HG02852 (cell line): ENCODE results near the gene IGF1.

Experiments
- ATAC-seq: cut with Tn5 transposase; IDR thresholded peaks from one replicate; pipeline ENCODE4 v1.9.1; 2021; ENCODE audit warnings: mild to moderate bottlenecking, moderate library complexity; ENCODE audit not compliant: unreplicated experiment

IGF1 gene

DNA sequence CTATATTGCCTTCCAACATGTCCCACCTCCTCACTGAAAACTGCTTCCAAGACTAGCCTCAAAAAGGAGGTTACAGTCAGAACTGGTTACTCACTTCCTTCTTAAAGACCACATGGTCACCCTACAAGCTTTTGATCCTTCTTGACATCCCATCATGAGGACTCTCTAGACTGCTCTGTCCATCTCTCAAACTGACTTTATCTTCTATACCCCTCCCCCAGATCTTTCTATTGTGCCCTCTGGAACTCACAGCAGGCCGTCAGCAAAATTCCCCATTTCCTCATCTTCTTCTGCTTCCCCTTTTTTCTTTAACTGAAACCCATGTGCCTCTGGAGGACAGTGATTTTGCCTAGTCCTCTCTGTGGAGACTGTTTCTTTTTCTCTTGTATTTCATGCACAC, 18.1 kb upstream of the IGF1 start:
- no peak for ATAC-seq

DNA sequence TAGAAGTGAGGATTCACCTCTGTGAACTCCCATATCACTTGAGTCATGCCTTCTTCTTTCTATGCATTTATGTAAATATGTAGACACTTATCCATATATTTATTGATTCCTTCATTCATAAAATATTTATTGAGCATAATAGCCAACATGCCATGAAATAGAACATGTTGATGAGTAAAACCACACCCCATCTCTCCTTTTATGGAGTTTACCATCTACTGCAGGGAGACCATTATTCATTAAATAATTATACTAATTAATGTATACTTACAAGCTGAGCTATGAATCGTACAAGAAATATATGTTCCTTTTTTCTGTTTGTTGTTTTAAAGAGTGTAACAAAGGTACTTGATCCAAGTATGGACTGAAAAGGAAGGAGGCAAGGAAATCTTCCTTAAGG, 17.4 kb upstream of the IGF1 start:
- no peak for ATAC-seq

DNA sequence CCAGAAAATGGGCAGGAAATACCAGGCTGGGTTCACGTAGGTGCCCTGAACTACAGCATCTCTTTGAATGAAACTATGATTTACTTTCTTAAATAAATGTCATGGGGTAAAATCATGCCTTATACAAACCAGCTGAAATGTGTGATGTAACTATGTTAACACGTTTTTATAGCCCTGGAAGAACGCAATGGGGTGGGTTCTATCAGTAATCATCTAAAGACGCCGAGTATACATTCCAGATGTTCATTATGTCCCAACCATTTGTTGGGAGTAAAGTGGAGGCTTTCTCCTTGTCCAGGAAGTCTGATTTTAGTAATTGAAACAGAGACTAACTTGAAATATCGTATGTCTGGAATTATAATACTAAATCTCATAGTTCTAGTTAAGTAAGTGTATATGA, 16.2 kb upstream of the IGF1 start:
- no peak for ATAC-seq

DNA sequence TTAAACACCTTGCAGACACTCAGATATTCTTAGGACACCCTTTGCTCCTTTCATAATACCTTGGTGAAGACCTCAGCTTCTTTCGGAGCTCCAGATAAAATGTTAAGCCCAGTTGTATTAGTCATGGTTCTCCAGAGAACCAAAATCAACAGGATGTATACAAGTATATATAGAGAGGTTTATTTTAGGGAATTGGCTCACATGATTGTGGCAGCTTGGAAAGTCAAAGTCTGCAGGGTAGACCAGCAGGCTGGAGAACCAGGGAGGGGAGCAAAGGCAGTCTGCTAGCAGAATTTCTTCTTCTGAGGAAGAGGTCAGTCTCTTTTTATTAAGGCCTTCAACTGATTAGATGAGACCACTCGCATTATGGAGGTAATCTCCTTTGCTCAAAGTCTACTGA, 6.9 kb upstream of the IGF1 start:
- ATAC-seq = no peak

DNA sequence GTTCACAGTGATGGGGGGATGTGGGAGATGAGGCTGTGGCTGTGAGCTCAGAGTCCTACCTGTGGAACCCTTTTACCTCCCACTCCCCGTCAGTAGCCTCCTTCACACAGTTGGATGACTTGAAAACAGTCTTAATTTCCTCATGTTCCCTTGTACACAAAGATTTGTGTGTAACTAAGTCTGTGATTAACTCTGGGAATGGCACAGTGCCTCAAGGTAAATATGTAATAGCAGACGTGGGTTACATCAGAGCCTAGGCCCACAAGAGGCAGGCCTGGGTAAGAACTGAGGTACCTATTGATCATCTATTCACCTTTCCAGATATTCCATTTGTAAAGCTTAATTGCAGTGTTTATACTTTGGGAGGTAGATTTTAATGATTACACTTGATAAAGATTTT, 5.8 kb upstream of the IGF1 start:
- no peak for ATAC-seq

DNA sequence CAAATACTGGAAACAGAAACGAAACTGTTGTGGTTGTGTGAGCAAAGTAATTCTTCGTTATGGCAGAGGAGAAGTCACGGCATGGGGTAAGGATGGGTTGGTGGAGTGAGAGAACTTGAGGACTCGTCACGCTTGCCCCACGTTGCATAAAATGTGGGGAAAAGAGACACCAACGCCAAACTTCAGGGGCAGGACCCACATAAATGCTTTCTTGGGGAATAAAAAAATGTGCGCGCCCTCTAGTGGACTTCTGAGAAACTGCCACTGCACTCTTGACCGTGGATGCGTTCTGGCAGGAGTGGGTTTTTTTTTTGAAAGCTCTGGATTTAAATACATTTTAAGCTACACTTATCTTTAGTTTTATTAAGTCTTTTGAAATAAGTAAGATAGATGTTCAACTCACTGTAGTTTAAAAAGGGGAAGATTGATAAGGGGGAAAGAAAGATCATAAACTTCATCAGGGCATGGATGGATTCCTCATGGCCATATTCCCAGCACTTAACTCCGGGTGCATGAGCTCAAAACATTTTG, 4.1 kb upstream of the IGF1 start:
- ATAC-seq = peak; percentile 67

DNA sequence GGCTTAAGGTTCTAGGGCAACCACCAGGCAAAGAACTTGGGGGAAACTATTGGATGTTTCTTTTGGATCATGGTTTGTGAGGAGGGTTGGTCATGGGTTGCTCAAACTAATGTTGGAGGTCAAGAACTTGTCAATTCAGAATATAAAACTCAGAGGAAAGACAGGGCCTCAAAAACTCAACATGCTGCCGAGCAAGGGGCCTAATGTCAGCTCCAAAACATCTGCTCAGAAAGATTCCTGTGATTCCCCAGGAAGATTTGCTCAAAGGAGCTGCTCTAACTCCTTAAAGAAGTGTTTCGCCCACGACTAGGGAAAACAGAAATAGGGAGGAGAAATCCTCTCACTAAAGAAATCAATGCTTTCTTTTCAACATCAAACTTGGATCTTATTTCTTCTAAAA, 3.7 kb upstream of the IGF1 start:
- ATAC-seq = no peak

DNA sequence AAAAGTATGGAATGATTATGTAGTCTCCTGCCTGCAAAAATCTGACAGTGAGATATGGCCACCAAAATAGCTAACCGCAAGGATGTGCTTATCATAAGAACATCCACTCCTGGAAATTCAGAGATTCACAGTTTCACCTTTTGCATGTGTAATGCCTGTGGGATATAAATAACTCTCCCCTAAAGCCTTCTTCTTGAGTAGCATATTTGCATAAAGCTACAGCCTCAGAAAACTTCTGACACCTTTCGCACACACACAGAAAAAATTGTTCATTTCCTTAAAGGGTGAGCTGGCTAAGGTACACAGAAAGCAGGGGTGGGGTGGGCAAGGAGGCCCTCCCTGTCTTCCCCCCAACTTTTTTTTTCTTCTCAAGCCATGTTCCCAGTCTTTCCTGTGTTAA, 3.1 kb upstream of the IGF1 start:
- ATAC-seq = peak; percentile 56

DNA sequence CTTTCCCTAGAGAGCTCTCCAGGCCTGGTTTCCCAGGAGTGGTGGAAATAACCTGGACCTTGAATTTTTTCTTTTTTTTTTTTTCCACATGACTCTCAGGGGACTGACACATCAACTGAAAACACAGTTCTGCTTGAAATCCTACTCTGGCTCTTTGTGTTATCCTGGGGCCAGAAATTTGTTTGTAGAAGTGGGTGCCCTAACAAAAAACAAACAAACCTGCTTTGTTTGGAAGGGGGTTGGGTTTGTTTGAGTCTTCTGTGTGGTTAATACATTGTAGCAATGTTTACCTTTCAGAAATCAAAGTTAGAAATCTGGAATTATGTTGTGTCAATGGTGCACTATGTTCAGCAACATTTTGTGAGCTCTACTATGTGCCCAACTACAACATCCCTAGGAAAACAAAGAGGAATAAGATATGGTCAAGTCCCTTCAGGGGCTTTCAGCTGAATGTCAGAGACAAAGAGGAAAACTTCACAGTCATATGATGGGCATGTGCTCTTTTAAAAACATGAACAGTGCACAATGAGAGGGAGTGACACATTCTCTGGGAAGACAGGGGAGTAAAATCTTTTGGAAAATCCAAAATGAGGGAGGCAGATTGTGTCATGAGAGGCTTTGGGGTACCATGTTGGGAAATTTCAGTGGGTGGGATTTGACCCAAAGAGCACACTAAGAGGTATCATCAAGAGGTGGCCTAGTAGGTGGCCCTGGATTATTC, 1.5 kb upstream of the IGF1 start:
- ATAC-seq = no peak

DNA sequence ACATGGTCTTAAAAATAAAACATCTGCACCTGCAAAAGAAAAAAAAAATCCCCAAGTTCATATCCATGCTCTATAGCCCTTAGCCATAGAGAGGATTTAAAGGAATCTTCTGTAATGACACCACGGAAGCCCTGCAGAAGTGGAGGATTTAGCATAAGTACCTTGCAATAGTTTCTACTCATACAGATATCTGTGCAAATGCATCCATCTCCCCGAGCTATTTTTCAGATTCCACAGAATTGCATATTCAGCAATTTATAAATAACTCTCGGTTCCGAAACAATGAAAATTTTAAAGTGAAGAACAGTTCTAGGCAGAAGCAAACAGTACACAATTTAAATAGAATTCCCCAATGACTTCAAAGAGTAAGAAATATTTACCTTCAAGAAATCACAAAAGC, 424 bp downstream of the IGF1 start:
- no peak for ATAC-seq

DNA sequence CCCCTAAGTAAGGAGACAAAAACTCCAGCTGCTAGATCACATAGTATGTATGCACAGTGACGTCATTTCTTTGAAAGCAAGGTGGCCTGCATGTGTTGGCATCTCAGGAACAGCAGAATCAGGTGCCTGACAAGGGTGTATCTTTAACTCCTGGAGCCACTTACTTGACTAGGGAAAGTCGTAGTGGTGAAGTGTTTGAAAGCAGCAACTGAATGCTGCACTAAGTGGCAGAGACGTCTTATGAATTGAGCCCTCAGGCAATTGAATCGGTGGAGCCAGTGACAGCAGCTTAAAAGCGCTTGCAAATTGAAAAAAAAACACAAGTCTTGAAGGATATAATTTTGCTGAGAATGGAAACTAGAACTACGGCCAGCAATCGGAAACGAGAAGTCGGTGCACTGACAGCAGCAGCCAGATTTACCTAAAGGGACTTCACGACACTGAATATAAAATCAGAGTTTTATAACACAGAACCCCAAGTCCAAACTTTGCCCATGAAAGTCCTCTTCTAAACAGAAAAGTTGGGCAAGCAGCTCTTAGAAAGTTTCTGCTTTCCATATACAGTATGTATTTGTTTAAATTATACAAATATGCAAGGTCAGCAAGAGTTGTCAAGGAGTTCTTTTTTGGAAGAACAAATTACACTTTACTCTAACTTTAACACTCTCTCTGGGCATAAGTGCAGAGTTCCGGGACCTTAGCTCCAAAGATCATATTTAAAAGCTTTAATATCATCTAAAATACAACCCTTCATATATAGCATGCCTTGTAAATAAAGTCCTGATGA, 1.1 kb downstream of the IGF1 start:
- ATAC-seq = peak; percentile 30

DNA sequence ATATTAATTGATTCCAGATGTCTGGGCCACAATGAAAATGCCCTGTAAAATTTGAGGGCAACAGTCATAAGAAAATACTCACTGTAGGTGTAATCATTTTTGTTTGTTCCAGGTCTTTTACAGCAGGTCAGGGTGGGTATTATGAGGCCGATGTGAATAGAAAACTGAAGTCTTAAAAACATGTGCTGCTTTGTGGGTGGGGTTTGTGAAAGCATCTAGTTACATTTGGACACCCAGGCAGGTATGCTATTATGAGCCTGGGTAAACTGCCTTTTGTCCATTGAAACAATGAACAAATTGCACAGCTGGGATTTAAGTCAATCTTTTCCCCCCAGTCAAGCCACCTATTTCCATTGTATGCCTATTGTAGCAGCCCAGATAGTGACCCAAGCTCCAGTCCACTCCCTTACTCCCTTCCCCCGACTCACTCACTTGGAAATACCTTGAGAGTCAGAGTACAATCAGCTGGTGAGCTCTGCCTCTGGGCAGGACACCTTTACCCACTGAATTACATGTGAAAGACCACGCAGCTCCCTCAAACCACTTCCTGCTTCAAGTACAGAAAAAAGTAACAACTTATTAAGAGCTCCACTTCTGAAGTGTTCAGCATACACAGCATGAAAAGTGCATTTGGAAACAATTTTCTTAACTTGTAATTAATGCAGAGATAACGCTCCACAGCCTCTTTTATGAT, 1.8 kb downstream of the IGF1 start:
- ATAC-seq = peak; percentile 56

DNA sequence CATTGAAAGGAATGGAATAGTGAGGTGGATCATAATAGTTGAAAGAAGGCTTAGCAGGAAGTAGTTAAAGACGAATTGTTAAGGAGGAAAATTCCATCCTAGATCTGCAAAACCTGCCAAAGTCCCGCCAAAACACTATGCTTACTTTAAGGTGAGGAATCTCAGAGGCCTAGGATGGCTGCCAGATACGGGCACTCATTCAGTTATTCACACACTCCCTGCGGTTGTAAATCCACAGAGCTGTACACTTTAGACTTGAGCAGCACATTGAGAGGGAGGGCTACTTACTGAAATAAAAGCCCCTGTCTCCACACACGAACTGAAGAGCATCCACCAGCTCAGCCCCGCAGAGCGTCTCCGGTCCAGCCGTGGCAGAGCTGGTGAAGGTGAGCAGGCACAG, 5.0 kb downstream of the IGF1 start:
- no peak for ATAC-seq

DNA sequence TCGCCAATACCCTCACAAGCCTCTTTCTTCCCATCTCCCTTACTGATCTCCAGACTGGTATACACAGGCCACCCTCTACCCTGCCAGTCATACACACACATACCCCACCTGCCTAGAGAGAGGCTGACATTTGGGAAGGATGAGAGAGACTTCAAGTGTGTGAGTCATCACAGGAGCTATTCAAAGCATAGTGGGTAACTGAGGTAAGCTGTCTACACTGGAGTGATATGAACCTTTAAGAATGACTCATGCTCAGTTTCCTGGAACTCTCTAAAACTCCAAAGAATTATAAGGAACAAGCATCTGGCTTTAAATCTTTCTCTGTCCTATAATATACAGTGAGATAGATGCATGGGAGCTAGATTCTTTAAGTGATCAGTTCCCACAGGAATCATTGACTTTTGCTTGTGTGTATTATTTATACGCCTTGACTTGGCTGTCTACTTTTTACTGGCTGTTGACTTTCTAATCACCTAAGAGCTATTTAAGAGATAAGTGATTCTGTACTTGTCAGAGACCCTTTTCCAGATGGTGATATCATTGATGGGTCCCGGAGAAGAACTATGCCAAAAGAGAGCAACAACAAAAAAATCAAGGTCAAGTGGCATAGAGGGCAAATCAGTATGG, 5.8 kb downstream of the IGF1 start:
- ATAC-seq = no peak

DNA sequence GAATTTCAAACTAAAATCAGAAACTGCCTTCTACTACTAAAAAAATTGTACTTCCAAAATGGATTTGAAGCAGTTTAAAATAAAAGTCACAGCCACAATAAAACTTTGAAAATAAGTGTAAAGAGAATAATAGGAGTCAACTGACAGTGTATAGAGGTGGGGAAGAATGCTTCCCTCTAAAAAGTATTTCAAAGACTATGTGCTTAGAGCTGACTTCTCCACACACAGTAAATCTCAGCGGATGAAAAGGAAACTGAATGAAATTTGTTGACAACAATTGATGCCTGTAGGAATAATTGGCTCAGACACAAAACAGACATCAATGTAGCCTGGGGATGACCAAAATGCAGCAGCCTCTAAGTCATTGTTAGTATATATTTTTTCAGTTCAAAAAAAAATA, 7.9 kb downstream of the IGF1 start:
- ATAC-seq = no peak

DNA sequence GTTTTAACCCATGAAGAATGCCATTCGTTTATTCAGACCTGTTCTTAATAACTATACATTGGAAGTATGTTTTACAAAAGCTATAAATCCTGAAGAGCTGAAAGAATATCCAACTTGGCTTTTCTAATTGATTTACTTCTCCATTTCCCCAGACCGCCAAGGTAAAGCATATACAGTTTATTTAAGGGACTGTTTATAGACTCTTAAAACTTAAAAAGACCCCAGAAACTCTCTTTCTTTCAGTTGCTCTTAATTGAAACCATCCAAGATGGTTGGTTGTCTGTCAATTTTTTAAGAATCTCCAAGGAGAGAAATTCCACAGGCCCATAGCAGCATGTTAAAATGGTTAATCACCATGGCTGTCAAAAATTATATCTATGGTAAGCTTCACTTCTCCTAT, 8.8 kb downstream of the IGF1 start:
- no peak for ATAC-seq

DNA sequence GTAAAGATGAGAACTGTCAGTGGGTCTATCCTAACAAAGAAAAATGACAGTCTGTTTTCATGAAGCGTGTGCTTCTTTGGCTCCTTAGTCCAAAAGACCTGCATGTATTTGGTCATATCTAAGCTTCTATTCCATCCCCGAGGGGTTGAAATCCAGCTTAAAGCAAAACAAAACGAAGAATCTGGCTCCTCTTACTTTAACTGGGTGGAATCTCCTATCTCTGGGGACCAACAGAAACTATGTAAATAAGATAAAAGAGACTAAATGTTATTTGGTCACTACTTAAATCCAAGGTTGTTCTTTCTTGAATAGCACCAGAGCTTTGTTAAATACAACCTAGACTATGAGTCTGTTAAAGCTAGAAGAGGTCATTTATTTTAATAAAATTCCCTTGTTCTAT, 9.4 kb downstream of the IGF1 start:
- ATAC-seq = no peak

DNA sequence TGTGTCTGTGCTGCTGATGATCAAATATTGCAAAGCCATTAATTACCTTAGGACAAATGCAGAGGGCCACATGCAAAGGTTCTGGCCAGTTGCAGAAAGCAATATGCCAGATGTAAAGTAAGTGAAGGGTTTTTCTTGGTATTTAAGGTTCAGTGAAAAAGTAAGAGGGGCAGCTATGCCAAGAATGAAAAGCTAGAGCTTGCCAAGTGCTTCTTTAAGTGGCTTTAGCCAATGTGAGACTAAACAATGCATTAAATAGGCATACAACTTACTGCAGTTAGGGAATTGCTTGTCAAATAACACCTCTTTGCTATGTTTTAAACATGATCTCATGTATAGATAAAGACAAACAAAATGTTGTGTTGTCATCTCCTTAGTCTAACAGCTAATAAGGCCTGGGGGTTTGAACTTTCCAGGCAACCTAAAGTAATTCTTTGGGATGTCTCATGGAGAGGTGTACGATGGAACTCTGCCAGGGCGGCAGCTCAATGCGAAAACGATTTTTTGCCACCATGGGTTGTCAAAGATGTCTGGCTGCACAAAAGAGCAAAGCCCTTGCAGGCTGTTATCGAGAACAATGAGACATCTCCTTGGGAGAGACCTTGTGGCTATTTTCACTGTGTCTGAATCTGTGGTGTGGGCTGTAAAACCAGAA, 12.0 kb downstream of the IGF1 start:
- ATAC-seq = no peak

DNA sequence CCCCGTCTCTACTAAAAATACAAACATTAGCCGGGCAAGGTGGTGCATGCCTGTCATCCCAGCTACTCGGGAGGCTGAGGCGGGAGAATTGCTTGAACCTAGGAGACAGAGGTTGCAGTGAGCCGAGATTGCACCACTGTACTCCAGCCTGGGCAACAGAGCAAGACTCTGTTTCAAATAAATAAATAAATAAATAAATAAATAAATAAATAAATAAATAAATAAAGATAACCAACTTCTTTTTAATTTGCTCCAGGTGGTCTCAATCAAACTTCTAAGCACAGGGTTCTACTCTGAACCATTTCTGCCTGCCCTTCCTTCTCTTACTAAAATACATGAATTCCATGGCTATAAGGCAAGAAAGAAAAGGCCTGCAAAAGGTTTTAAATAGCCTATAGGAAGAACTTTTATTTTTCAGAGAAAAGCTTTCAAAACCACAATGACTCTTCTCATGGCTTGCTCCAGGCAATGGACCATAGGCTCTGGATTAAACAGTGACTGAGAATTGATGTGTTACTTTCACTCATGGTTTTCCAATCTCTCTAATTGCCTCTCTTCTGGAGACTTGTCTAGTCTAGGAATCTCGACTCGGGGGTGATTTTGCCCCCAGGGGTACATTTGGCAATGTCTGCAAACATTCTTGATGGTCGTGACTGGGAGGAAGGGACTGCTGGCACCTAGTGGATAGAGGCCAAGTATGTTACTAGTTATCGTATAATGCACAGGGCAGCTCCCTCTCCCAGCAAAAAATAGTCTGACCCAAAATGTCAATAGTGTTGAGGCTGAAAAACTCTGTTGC, 14.4 kb downstream of the IGF1 start:
- no peak for ATAC-seq

DNA sequence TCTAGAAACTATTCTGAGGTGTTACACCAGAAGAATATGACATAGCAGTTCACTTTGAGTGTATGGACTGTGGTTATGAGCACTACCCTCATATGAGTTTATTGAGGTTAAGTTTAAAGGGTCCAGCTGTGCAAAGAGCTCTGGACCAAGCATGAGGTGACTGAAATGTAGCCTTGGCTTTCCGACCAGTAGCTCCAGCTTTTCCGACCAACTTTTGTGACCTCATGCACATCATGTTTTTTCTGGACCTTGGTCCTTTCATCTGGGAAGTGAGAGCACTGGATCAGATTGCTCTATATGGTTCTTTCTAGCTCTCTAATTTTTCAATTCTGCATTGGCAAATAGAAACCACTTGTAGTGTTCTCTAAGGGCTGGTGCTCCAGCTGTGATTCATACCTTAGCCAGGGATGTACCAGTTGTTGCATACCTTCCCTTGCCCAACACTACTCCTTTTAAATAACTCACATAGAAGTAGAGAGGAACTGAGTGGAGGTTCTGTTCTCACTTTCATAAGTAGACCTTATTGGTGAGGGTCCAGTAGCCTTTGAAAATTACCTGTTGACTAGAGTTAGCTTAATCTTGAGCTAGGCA, 16.6 kb downstream of the IGF1 start:
- ATAC-seq = no peak
